Astrocyte (in vitro differentiated cells and primary cell): ENCODE measurements around the gene SULT2B1. TPM values are rescaled to one million over a fixed set of nuclear protein-coding genes. Genes with fewer than 3 reads are reported as not detected.

Experiments used
- DNase-seq: peaks from one replicate; pipeline ENCODE4 v3.0.0-alpha.2; 2010; ENCODE audit warnings: low read depth
- FAIRE-seq: peaks from 2 replicates; lab custom pipeline; 2011; peaks lifted over from hg19 to GRCh38; lab: Jason Lieb, UNC
- H2AFZ ChIP-seq: 2 replicates; pipeline ENCODE4 v1.6.0; 2012; ENCODE audit warnings: low read depth, low read length, inconsistent platforms
- H3K27ac ChIP-seq: 2 replicates; pipeline ENCODE4 v1.5.1; 2011; ENCODE audit warnings: low read depth, low read length, inconsistent platforms
- H3K27me3 ChIP-seq: 2 replicates; pipeline ENCODE4 v1.6.0; 2011; ENCODE audit warnings: low read length, inconsistent platforms; ENCODE audit not compliant: insufficient read depth
- H3K36me3 ChIP-seq: 2 replicates; pipeline ENCODE4 v1.5.1; 2011; ENCODE audit warnings: low read length, inconsistent platforms; ENCODE audit not compliant: insufficient read depth
- H3K4me1 ChIP-seq: 2 replicates; pipeline ENCODE4 v1.5.1; 2011; ENCODE audit warnings: low read length, inconsistent platforms; ENCODE audit not compliant: insufficient read depth
- H3K4me2 ChIP-seq: 2 replicates; pipeline ENCODE4 v1.6.0; 2012; ENCODE audit warnings: low read length, inconsistent platforms
- H3K4me3 ChIP-seq: 2 replicates; pipeline ENCODE4 v1.5.1; 2011; ENCODE audit warnings: low read depth, mild to moderate bottlenecking, low read length, inconsistent platforms; ENCODE audit not compliant: insufficient read depth
- H3K79me2 ChIP-seq: 2 replicates; pipeline ENCODE4 v1.6.0; 2012; ENCODE audit warnings: mild to moderate bottlenecking, low read length, inconsistent platforms; ENCODE audit not compliant: insufficient read depth
- H3K9ac ChIP-seq: 2 replicates; pipeline ENCODE4 v1.6.0; 2012; ENCODE audit warnings: mild to moderate bottlenecking, low read length, inconsistent platforms
- H3K9me3 ChIP-seq: 2 replicates; pipeline ENCODE4 v1.5.1; 2012; ENCODE audit warnings: low read depth, mild to moderate bottlenecking, low read length, inconsistent platforms; ENCODE audit not compliant: insufficient read depth
- H4K20me1 ChIP-seq: 2 replicates; pipeline ENCODE4 v1.6.0; 2012; ENCODE audit warnings: low read length, inconsistent platforms; ENCODE audit not compliant: insufficient read depth
- H3K27ac Mint-ChIP-seq: one replicate; pipeline ENCODE4 v1.8.0; 2021; ENCODE audit warnings: mild to moderate bottlenecking, mixed read lengths; ENCODE audit not compliant: unreplicated experiment
- H3K27me3 Mint-ChIP-seq: one replicate; pipeline ENCODE4 v1.8.0; 2021; ENCODE audit warnings: low read depth, mixed read lengths; ENCODE audit not compliant: unreplicated experiment
- H3K36me3 Mint-ChIP-seq: one replicate; pipeline ENCODE4 v1.8.0; 2021; ENCODE audit warnings: low read depth, mixed read lengths; ENCODE audit not compliant: unreplicated experiment
- H3K4me1 Mint-ChIP-seq: one replicate; pipeline ENCODE4 v1.8.0; 2021; ENCODE audit warnings: low read depth, mixed read lengths; ENCODE audit not compliant: unreplicated experiment
- H3K4me3 Mint-ChIP-seq: one replicate; pipeline ENCODE4 v1.8.0; 2021; ENCODE audit warnings: mild to moderate bottlenecking, moderate library complexity, mixed read lengths; ENCODE audit not compliant: unreplicated experiment
- H3K9me3 Mint-ChIP-seq: one replicate; pipeline ENCODE4 v1.8.0; 2021; ENCODE audit warnings: mild to moderate bottlenecking, mixed read lengths; ENCODE audit not compliant: unreplicated experiment
- EZH2 ChIP-seq: IDR thresholded peaks from 2 replicates; pipeline ENCODE4 v1.6.1; 2012; ENCODE audit warnings: mild to moderate bottlenecking, low read length, inconsistent platforms; ENCODE audit not compliant: insufficient read depth
- total RNA-seq: library from RNA; stranded (reverse); gene quantifications from 2 replicates; pipeline ENCODE4 v1.2.1, GENCODE V29; 2021
- TF ChIP-seq, protein P1 (sequence below): IDR thresholded peaks from 2 replicates; pipeline ENCODE4 v1.5.1; 2011; ENCODE audit warnings: low read depth, mild to moderate bottlenecking, inconsistent platforms, low read length, moderate library complexity; ENCODE audit not compliant: insufficient read depth

The SULT2B1 gene
- total RNA-seq, 1 donor from 2014 or later, result not detected

DNA sequence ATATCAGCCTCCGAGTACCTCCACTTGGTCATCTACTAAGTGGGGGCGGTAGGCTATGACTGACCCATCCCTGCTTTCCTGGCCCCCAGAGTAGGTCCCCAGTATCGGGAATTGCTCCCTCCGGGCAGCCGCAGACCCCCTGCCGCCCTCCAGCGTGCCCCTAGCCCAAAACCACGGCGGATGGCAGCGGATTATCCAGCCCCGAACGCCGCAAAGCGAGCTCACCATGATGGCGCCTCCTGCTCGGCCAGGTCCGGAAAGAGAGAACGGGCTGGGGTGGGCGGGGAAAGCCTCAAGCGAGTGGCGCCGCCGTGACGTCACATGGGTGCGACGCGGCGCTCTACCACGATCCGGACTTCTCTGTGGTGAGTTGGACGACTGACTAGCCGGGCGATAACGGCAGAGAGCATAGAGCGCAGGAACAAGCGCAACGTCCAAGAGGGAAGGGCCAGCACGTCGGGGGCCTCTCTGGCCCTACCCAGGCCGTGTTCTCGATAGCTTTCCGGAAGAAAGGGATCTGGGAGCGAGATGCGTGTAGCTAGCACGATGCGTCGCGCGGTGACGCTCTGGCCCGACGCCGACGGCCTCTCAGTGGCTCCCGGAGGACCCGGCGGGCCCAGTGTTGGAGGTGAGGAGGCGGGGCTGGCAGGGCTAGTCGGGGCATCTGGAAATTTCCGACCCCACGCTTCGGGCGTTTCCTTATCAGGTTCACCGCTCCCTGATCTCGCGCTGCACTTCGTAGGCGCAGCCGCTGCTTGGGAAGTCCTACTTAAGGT lies 67.1 kb downstream of the SULT2B1 start, which contains the start of the genes RPL18 and SPHK2:
RPL18 (minus strand) TSS at position 263 of the 776 bp plus-strand sequence; CDS start at position 228, 35 bp downstream.
SPHK2 (plus strand) TSS at position 591 of the 776 bp plus-strand sequence. CDS start 1,009 bp downstream, outside the sequence.
- H3K4me1 Mint-ChIP-seq, result peaks cover 37% of the 10 kb centered on the region
- H4K20me1 ChIP-seq, result peaks cover 46% of the 10 kb centered on the region
- H3K9ac ChIP-seq, result peak within 1 kb of the TSS; percentile 99
- no peaks in the 10 kb centered on the region for H3K27me3 ChIP-seq
- H3K9me3 ChIP-seq, result no peaks in the 10 kb centered on the region
- H3K36me3 ChIP-seq, result peaks cover 21% of the 10 kb centered on the region
- DNase-seq (peak; percentile 99), FAIRE-seq (peak; percentile 76)
- H3K4me3 Mint-ChIP-seq, result peak within 1 kb of the TSS; percentile 99
- peak within 1 kb of the TSS; percentile 95 for H3K4me2 ChIP-seq
- H3K9me3 Mint-ChIP-seq, result no peaks in the 10 kb centered on the region
- peak within 1 kb of the TSS; percentile 61 for H2AFZ ChIP-seq
- peaks cover 16% of the 10 kb centered on the region for H3K36me3 Mint-ChIP-seq
- peaks cover 51% of the 10 kb centered on the region for H3K79me2 ChIP-seq
- no peaks in the 10 kb centered on the region for H3K27me3 Mint-ChIP-seq
- H3K27ac ChIP-seq, result peak within 1 kb of the TSS; percentile 89
- H3K4me1 ChIP-seq, result peaks cover 46% of the 10 kb centered on the region
- peak within 1 kb of the TSS; percentile 99 for H3K27ac Mint-ChIP-seq
- no peak for TF ChIP-seq EZH2
- TF ChIP-seq, protein P1, sequence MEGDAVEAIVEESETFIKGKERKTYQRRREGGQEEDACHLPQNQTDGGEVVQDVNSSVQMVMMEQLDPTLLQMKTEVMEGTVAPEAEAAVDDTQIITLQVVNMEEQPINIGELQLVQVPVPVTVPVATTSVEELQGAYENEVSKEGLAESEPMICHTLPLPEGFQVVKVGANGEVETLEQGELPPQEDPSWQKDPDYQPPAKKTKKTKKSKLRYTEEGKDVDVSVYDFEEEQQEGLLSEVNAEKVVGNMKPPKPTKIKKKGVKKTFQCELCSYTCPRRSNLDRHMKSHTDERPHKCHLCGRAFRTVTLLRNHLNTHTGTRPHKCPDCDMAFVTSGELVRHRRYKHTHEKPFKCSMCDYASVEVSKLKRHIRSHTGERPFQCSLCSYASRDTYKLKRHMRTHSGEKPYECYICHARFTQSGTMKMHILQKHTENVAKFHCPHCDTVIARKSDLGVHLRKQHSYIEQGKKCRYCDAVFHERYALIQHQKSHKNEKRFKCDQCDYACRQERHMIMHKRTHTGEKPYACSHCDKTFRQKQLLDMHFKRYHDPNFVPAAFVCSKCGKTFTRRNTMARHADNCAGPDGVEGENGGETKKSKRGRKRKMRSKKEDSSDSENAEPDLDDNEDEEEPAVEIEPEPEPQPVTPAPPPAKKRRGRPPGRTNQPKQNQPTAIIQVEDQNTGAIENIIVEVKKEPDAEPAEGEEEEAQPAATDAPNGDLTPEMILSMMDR, result no peak
- peak within 1 kb of the TSS; percentile 99 for H3K4me3 ChIP-seq

DNA sequence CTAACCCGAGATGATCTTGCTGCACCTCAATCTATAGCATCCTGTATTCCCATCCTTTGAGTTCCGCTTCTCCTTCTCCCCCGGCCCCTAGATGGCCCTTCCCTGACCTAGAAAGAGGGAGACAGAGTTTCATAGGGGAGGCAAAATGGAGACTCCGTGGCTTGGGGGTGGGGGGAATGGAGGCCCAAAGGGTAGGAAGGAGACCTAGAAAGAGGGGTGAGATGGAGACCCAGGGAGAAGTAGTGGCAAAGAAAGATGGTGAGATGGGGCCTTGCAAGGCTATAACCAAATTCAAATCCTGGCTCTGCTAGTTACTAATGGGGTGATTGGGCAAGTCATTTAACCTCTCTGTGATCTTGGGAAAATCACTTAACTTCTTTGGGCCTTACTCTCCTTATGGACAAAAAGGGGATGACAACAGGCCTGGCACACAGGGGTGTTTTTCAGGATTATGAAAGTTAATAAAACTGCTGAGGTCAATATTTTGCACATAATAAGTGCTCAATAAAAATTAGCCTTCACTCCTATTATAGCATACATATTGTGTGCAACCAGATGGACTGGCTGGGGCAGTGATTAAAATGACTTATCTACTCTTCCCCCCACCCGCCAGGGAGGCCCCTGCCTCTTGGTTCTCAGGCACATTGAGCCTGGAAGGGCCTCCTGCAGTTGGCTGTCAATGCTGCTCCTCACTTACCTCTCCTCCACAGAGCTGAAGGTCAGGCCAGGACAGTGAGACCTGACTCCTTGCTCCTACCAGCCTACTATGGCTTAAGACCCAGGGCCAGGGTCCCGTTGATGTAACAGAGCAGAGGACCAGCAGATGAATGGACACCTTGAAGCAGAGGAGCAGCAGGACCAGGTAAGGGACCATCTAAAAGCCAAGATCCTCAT lies 68.0 kb downstream of the SULT2B1 start:
- H3K4me1 Mint-ChIP-seq, result peaks cover 34% of the 10 kb centered on the region
- no peaks in the 10 kb centered on the region for H3K9me3 ChIP-seq

More for the DNA sequence above, 68.0 kb downstream of the SULT2B1 start:
- Histone ChIP-seq H3K27ac (peak overlapping the region; percentile 89), H3K4me1 (peaks cover 43% of the 10 kb centered on the region), H3K27me3 (no peaks in the 10 kb centered on the region), H3K4me3 (peak overlapping the region; percentile 99), H3K79me2 (peaks cover 59% of the 10 kb centered on the region), H4K20me1 (peaks cover 39% of the 10 kb centered on the region), H2AFZ (peak overlapping the region; percentile 61), H3K36me3 (peaks cover 21% of the 10 kb centered on the region), H3K4me2 (peak overlapping the region; percentile 95), H3K9ac (peak overlapping the region; percentile 93)
- FAIRE-seq, result no peak
- TF ChIP-seq EZH2, result no peak
- TF ChIP-seq, protein P1, result peak; percentile 2
- DNase-seq, result no peak
- H3K9me3 Mint-ChIP-seq, result no peaks in the 10 kb centered on the region
- H3K27me3 Mint-ChIP-seq, result no peaks in the 10 kb centered on the region
- H3K4me3 Mint-ChIP-seq, result peak overlapping the region; percentile 99
- H3K36me3 Mint-ChIP-seq, result peaks cover 16% of the 10 kb centered on the region
- H3K27ac Mint-ChIP-seq, result peak overlapping the region; percentile 99
